Stimulated activated CD4-positive, alpha-beta T cell treated with anti-CD3 and anti-CD28 coated beads, Interleukin-4, amount 100 ng/mL, for 24 hours (primary cell): ENCODE results near the gene FRS3.

ENCODE experiments used
- DNase-seq: peaks from one replicate; pipeline ENCODE4 v3.0.0-alpha.2; 2020

FRS3 gene

DNA sequence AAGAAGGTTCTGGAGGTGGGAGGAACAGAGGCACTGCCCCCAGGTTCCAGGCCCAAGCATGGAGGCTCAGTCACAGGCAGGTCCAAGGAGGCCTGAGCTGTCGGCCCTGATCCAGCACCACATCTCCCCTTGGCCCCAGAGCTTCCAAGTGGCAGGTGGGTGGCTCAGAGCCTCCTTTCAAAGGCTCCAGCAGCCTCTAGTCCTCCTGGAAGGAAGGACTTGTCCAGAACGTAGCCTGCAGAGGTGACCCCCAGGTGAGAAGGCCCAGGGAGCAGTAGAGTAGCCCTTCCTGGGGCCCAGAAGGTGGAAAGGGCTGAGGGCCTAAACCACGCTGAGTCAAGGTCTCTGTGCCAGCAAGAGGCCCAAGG lies 52.0 kb downstream of the FRS3 start:
- DNase-seq, result no peak

GRCh38 chr6:41726876-41727275 lies 52.8 kb downstream of the FRS3 start:
- DNase-seq, result no peak

- DNase-seq, result no peak
Measured at GRCh38 chr6:41724586-41725501, 54.9 kb downstream of the FRS3 start.

- DNase-seq, result no peak
Measured at GRCh38 chr6:41724228-41724580, 55.5 kb downstream of the FRS3 start.

GRCh38 chr6:41723530-41724227 lies 56.0 kb downstream of the FRS3 start:
- no peak for DNase-seq

GRCh38 chr6:41722969-41723529 lies 56.7 kb downstream of the FRS3 start:
- DNase-seq, result no peak

GRCh38 chr6:41721414-41721813 lies 58.3 kb downstream of the FRS3 start:
- no peak for DNase-seq

DNA sequence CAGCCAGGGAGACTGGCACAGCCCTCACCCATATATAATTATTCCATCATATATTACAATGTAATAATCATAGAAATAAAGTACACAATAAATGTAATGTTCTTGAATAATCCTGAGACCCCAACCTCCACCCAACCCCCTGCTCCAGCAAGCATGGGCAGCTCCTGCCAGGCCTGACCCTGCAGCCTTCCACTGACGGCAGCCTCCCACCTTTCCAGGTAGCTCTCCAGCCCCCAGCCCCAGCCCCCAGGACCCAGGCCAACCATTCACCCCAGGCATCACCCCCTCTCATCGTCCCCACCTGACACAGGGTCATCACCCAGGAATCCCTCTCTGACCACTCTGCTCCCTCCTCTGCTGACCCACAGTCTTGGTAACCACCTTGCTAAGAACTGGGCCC lies 58.9 kb downstream of the FRS3 start:
- DNase-seq, result no peak

GRCh38 chr6:41720262-41720620 lies 59.5 kb downstream of the FRS3 start:
- no peak for DNase-seq
